Gastroesophageal sphincter (tissue), 3 donors: ENCODE measurements around the gene PCDHB5.
A peak's percentile ranks its signal among the peaks of the same experiment; 100 is the strongest.

Experiments used
- EP300 ChIP-seq: sonication (generic); formaldehyde crosslinking; IDR thresholded peaks from one replicate; pipeline ENCODE4 v1.6.1; 2017; ENCODE audit warnings: antibody characterized with exemption, mild to moderate bottlenecking
- POLR2A ChIP-seq, 2 donors: fragments of 450-650 bp; IDR thresholded peaks; one replicate each; pipeline ENCODE4 v1.6.1; 2017; ENCODE audit warnings: antibody characterized with exemption in 2 of 2, mild to moderate bottlenecking in 2 of 2, moderate library complexity in 1 of 2
- POLR2AphosphoS5 ChIP-seq: sonication (generic); formaldehyde crosslinking; IDR thresholded peaks from one replicate; pipeline ENCODE4 v1.6.1; 2017; ENCODE audit warnings: antibody characterized with exemption
- TF ChIP-seq, protein P1 (sequence below), 4 experiments: fragments of 200-600 bp in 2 of 4; fragments of 450-650 bp in 2 of 4; sonication (generic) in 1 of 4; IDR thresholded peaks; one replicate each; pipeline ENCODE4 v1.5.1; 2017 to 2019; ENCODE audit warnings: antibody characterized with exemption in 4 of 4, mild to moderate bottlenecking in 2 of 4, moderate library complexity in 2 of 4

DNA sequence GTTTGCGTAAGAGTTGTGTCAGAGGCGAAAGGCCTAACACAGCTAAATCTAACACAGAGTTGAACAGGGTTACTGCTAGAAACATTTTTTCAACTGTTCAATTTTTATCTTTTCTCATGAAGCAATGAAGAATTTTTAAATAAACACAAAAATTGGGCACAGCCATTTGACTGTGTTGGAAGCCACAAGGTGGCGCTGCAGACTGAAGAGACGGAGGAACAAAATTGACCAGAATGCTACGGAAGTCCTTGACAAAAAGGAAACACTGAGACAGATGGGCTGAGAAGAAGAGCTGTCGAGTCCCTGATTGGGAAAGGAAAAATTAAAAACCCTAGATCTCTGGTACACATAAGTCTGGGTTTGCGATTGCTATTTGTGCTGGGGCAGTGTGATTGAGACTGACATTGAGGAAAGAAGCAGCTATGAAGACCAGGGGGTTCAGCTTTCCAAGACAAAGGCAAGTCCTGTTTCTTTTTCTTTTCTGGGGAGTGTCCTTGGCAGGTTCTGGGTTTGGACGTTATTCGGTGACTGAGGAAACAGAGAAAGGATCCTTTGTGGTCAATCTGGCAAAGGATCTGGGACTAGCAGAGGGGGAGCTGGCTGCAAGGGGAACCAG is 52.0 kb downstream of the PCDHB5 start, which contains the start of gene PCDHB9:
- TF ChIP-seq, protein P1, sequence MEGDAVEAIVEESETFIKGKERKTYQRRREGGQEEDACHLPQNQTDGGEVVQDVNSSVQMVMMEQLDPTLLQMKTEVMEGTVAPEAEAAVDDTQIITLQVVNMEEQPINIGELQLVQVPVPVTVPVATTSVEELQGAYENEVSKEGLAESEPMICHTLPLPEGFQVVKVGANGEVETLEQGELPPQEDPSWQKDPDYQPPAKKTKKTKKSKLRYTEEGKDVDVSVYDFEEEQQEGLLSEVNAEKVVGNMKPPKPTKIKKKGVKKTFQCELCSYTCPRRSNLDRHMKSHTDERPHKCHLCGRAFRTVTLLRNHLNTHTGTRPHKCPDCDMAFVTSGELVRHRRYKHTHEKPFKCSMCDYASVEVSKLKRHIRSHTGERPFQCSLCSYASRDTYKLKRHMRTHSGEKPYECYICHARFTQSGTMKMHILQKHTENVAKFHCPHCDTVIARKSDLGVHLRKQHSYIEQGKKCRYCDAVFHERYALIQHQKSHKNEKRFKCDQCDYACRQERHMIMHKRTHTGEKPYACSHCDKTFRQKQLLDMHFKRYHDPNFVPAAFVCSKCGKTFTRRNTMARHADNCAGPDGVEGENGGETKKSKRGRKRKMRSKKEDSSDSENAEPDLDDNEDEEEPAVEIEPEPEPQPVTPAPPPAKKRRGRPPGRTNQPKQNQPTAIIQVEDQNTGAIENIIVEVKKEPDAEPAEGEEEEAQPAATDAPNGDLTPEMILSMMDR (IDR thresholded peaks at IDR 0.05), result peak in 1 of 4 experiments; percentile 17
- TF ChIP-seq POLR2AphosphoS5 (no peak), POLR2A (IDR thresholded peaks at IDR 0.05) (no peak), EP300 (no peak)
